HEK293T (cell line): Measurements from ENCODE around the gene STX4.
A peak's percentile ranks its signal among the peaks of the same experiment; 100 is the strongest.

Experiments
- CTCF ChIA-PET: fragments of 350-600 bp; formaldehyde crosslinking; extraction: SDS; loops from one replicate; lab custom pipeline; 2021; ENCODE audit warnings: antibody characterized with exemption, inconsistent platforms; lab: Yijun Ruan, JAX
- POLR2A ChIA-PET: fragments of 350-600 bp; formaldehyde crosslinking; extraction: SDS; loops from one replicate; lab custom pipeline; 2020; ENCODE audit warnings: antibody characterized with exemption, inconsistent platforms; lab: Yijun Ruan, JAX
- DNase-seq: peaks from one replicate; pipeline ENCODE4 v3.0.0; 2012; ENCODE audit warnings: mixed read lengths; ENCODE audit errors: extremely low spot score
- ARNT ChIP-seq: fragments of 450-650 bp; IDR thresholded peaks from 2 replicates; pipeline ENCODE4 v1.6.1; 2017; ENCODE audit warnings: mild to moderate bottlenecking
- BHLHE40 ChIP-seq: fragments of 450-650 bp; IDR thresholded peaks from 2 replicates; pipeline ENCODE4 v1.6.1; 2016; ENCODE audit warnings: mild to moderate bottlenecking, moderate library complexity, borderline replicate concordance
- CTBP1 ChIP-seq: fragments of 450-650 bp; IDR thresholded peaks from 2 replicates; pipeline ENCODE4 v1.6.1; 2016; ENCODE audit warnings: borderline replicate concordance
- ELF4 ChIP-seq: fragments of 450-650 bp; IDR thresholded peaks from 2 replicates; pipeline ENCODE4 v1.6.1; 2017; ENCODE audit warnings: antibody characterized with exemption
- FOXA1 ChIP-seq: fragments of 450-650 bp; IDR thresholded peaks from 2 replicates; pipeline ENCODE4 v1.6.1; 2016; ENCODE audit warnings: mild to moderate bottlenecking
- FOXK2 ChIP-seq: fragments of 450-650 bp; IDR thresholded peaks from 2 replicates; pipeline ENCODE4 v1.6.1; 2016; ENCODE audit warnings: mild to moderate bottlenecking
- FOXM1 ChIP-seq: fragments of 450-650 bp; IDR thresholded peaks from 2 replicates; pipeline ENCODE4 v1.6.1; 2017; ENCODE audit warnings: mild to moderate bottlenecking, borderline replicate concordance
- HDGF ChIP-seq: fragments of 450-650 bp; IDR thresholded peaks from 2 replicates; pipeline ENCODE4 v1.6.1; 2017; ENCODE audit warnings: antibody characterized with exemption, borderline replicate concordance
- L3MBTL2 ChIP-seq: fragments of 450-650 bp; conservative IDR thresholded peaks from 2 replicates; pipeline ENCODE4 v1.6.1; 2016; ENCODE audit warnings: mild to moderate bottlenecking
- LEF1 ChIP-seq: fragments of 450-650 bp; IDR thresholded peaks from 2 replicates; pipeline ENCODE4 v1.6.1; 2017; ENCODE audit warnings: mild to moderate bottlenecking, borderline replicate concordance
- NFRKB ChIP-seq: fragments of 450-650 bp; IDR thresholded peaks from 2 replicates; pipeline ENCODE4 v1.6.1; 2016; ENCODE audit warnings: mild to moderate bottlenecking, moderate library complexity
- SP1 ChIP-seq: fragments of 450-650 bp; IDR thresholded peaks from 2 replicates; pipeline ENCODE4 v1.6.1; 2017
- SUZ12 ChIP-seq: fragments of 450-650 bp; IDR thresholded peaks from 2 replicates; pipeline ENCODE4 v1.6.1; 2016; ENCODE audit warnings: mild to moderate bottlenecking
- TARDBP ChIP-seq: fragments of 450-650 bp; IDR thresholded peaks from 2 replicates; pipeline ENCODE4 v1.6.1; 2016
- ZNF384 ChIP-seq: fragments of 450-650 bp; IDR thresholded peaks from 2 replicates; pipeline ENCODE4 v1.6.1; 2016
- TF ChIP-seq, protein P1 (sequence below): fragments of 450-650 bp; IDR thresholded peaks from 2 replicates; pipeline ENCODE4 v1.6.1; 2016

The STX4 gene, protein sequence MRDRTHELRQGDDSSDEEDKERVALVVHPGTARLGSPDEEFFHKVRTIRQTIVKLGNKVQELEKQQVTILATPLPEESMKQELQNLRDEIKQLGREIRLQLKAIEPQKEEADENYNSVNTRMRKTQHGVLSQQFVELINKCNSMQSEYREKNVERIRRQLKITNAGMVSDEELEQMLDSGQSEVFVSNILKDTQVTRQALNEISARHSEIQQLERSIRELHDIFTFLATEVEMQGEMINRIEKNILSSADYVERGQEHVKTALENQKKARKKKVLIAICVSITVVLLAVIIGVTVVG

DNA sequence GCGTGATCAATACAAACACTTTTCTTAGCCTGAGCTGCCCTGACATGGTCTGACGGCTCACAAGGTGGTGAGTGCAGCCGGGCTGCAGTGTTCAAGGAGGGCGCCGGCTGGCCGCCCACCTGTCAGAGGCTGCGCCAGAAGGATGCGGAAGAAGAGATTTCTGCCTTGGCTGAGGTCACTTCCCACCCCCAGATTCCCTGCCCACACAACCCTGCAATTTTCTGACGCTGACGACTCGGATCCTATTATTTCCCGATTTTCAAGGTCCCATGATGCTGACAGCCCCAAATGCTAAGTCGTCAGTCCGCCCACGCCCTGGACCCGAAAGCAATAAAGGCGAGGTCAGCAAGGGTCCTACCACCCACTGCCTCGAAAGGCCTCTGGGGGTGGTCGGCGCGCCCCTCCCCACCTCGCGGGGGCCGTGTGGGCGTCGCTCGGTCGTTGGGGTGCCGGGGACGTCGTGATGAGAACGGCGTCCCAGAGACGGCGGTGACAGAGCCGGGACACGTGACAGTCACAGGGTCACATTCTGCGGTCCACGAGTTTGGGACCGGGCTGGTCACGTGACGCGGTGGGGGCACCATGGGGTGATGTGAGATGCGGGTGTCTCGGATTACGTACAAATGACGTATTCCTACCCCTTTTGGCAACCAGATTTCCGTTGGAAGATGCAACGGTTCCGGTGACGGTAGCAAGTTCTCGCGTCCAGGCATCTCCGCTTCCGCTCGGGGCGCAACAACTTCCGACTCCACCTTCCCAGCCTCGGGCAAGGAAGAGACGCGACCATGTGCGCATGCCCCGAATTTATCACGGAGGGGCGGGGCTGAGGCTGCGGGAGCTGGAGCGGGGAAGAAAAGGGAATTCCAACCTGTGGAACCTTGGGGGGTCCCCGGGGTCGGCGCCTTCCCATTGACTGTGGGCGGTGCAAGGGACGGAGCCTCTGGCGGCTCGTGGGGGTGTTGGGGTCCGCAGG lies at the start of gene STX4:
Gene STX4 (plus strand): TSS at position 823 of the 973 bp plus-strand sequence. CDS start 248 bp downstream, outside the sequence.
- CTCF ChIA-PET = interaction anchor here (0.6 kb wide), 1 partner anchor 1185 kb away, joined by 3 read pairs; no protein-coding TSS in a partner anchor

DNA sequence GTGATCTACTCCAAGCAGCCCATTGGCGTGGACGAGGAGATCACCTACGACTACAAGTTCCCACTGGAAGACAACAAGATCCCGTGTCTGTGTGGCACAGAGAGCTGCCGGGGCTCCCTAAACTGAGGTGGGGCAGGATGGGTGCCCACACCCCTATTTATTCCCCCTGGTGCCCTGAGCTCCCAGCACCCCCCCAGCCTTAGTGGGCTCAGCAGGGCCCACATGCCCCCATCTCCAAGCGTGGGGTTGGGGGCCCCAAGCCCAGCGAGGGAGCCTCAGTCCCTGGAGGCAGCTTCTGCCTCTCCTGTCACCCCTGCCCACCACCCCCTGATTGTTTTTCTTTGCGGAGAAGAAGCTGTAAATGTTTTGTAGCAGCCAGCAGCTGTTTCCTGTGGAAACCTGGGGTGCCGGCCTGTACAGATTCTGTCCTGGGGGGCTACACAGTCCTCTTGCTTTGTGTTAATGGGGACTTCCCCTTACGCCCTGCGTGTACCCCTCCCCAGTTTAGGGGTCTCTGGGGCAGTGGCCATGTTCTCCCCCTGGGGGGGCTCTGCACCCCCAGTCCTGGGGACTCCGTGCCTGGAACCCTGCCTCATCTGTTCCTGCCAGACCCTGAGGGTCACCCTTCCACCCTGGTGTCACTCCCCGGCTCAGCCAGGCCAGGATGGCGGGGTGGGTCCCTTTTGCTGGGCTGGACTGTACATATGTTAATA lies 49.3 kb upstream of the STX4 start:
- no peak for DNase-seq
- ChIA-PET CTCF (interaction anchor here (0.5 to 2.2 kb wide), 27 partner anchors 9 to 1177 kb away, joined by 3 to 20 read pairs (median 4); partner anchors contain the start of genes FUS, KAT8, ORAI3 and PAGR1), POLR2A (interaction anchor here (0.7 to 2.3 kb wide), 13 partner anchors 11 to 1177 kb away, joined by 3 to 11 read pairs (median 4); partner anchors contain the start of genes MAZ, PAGR1, STX4 and ZNF646)
- TF ChIP-seq ZNF384 = no peak

More for the DNA sequence above, at the start of gene STX4:
- DNase-seq = peak; percentile 99
- no peak for TF ChIP-seq FOXM1
- no peak for TF ChIP-seq NFRKB
- TF ChIP-seq CTBP1 = no peak
- TF ChIP-seq BHLHE40 = no peak
- no peak for TF ChIP-seq ARNT
- TF ChIP-seq HDGF = no peak
- TF ChIP-seq FOXK2 = no peak
- peak; percentile 92 for TF ChIP-seq TARDBP
- TF ChIP-seq L3MBTL2 = peak; percentile 99
- no peak for TF ChIP-seq FOXA1
- TF ChIP-seq, protein P1, sequence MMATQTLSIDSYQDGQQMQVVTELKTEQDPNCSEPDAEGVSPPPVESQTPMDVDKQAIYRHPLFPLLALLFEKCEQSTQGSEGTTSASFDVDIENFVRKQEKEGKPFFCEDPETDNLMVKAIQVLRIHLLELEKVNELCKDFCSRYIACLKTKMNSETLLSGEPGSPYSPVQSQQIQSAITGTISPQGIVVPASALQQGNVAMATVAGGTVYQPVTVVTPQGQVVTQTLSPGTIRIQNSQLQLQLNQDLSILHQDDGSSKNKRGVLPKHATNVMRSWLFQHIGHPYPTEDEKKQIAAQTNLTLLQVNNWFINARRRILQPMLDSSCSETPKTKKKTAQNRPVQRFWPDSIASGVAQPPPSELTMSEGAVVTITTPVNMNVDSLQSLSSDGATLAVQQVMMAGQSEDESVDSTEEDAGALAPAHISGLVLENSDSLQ = peak; percentile 37; the same call in 1 of the 2 replicates
- no peak for TF ChIP-seq ELF4
- no peak for TF ChIP-seq SUZ12
- TF ChIP-seq SP1 = no peak
- no peak for TF ChIP-seq ZNF384
- POLR2A ChIA-PET = interaction anchor here (0.6 to 2.3 kb wide), 14 partner anchors 10 to 1230 kb away, joined by 3 to 10 read pairs (median 4); partner anchors contain the start of genes HSD3B7, KAT8, ZNF646 and ZNF668

DNA sequence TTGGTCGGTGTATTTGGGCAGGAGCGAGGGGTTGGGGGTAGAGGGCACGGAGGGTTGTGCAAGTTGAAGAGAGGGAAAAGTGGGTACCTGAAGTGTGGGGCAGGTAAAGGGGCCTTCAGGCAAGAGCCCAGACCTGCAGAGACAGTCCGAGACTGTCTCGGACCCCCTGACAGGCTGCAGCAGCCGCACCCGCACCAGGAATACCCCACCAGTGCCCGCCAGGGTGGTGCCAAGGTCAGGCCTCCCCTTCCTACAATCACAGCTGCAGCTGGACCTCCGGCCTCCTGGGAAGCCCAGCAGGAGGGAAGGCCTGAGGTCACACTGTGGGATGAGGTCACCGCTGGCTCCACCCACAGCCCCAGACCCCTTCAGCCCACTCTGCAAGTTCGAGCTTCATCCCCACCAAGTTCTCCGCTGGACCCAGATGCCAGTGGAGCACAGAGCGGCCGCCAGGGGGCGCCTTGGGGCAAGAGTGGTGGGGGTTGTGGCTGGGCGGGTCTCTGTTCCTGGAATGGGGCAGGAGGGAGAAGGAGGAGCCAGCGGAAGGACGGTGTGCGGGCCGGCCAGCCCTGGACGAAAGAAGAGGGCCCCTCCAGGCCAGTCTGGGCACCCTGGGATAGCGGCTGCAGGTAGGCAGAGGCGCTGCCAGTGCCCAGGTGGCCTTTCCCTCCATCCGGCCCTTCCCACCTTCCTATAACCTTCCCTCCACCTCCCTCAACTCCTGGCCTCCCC lies 48.5 kb upstream of the STX4 start, which contains the start of gene HSD3B7:
Gene HSD3B7 (plus strand): TSS at position 539 of the 732 bp plus-strand sequence. CDS start 452 bp downstream, outside the sequence.
- TF ChIP-seq FOXK2 (no peak), LEF1 (no peak), ZNF384 (no peak), HDGF (no peak; the same call in 1 of the 2 replicates), SP1 (no peak)
- TF ChIP-seq, protein P1 = no peak
- peak; percentile 100 for DNase-seq
- POLR2A ChIA-PET = interaction anchor here (0.7 to 2.3 kb wide), 7 partner anchors 11 to 1178 kb away, joined by 4 to 11 read pairs (median 5); partner anchors contain the start of genes MAZ, PAGR1, STX4 and ZNF646
- CTCF ChIA-PET = interaction anchor here (0.5 to 2.2 kb wide), 25 partner anchors 9 to 1178 kb away, joined by 3 to 20 read pairs (median 4); partner anchors contain the start of genes FUS, KAT8, ORAI3 and PAGR1

DNA sequence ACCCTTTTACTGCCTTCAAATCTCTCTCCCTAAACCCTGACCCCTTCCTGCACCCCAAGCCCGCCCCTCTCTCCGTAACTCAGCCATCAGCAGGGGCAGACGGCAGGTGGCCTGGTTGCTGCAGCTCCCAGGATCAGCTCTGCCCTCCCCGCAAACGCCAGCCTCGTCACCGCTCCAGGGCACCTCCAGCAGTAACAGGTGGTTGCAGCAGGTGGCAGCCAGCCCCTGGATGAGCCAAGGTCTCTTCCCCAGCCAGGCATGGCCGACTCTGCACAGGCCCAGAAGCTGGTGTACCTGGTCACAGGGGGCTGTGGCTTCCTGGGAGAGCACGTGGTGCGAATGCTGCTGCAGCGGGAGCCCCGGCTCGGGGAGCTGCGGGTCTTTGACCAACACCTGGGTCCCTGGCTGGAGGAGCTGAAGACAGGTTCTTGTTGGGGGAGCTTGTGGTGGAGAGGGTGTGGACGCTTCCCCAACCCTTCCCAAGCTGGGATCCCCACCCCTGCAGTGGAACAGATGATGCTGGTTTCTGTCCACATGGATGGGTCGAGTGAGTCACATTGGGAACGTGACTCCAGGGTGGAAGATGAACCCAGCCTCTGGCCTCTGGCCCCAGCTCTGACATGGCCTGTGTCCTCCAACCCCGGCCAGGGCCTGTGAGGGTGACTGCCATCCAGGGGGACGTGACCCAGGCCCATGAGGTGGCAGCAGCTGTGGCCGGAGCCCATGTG lies 47.8 kb upstream of the STX4 start:
- ChIA-PET POLR2A (interaction anchor here (1.0 to 1.7 kb wide), 5 partner anchors 10 to 1178 kb away, joined by 4 to 11 read pairs (median 5); partner anchors contain the start of genes MAZ, PAGR1, ZNF646 and ZNF668), CTCF (interaction anchor here (0.8 to 2.1 kb wide), 14 partner anchors 8 to 1174 kb away, joined by 3 to 20 read pairs (median 4); partner anchors contain the start of gene PRRT2)
- TF ChIP-seq FOXK2 = no peak
- no peak for TF ChIP-seq LEF1
- no peak for TF ChIP-seq L3MBTL2
- no peak for TF ChIP-seq SUZ12
- no peak for TF ChIP-seq TARDBP
- no peak for TF ChIP-seq ARNT
- TF ChIP-seq CTBP1 = no peak
- TF ChIP-seq FOXA1 = no peak
- no peak for TF ChIP-seq BHLHE40
- no peak for TF ChIP-seq ELF4
- TF ChIP-seq, protein P1 = no peak
- DNase-seq = no peak
